Mucosa of descending colon (tissue), 3 donors: ENCODE data around the gene VKORC1L1. TPM values are rescaled to one million over a fixed set of nuclear protein-coding genes. Genes with fewer than 3 reads are reported as not detected.
"Not testable (repeated sequence)": the region's sequence is repeated elsewhere in the genome, so short reads cannot be mapped to it uniquely, and the experiment has no call there.

Experiments
- ATAC-seq: fragments of 200-7000 bp; cut with Tn5 transposase; one replicate; pipeline ENCODE4 v1.9.1; 2020; ENCODE audit warnings: mild to moderate bottlenecking, moderate library complexity
- DNase-seq, 3 donors: peaks; one replicate each; pipeline ENCODE4 v3.0.0-alpha.2; 2020
- H3K36me3 ChIP-seq: fragments of 200-600 bp; one replicate; pipeline ENCODE4 v1.8.0; 2021; ENCODE audit warnings: low read depth, mild to moderate bottlenecking
- H3K4me1 ChIP-seq: fragments of 200-600 bp; one replicate; pipeline ENCODE4 v1.8.0; 2021; ENCODE audit warnings: low read depth, mild to moderate bottlenecking
- H3K4me3 ChIP-seq: fragments of 200-600 bp; one replicate; pipeline ENCODE4 v1.8.0; 2021; ENCODE audit warnings: mild to moderate bottlenecking
- H3K9me3 ChIP-seq: fragments of 200-600 bp; one replicate; pipeline ENCODE4 v1.8.0; 2021; ENCODE audit warnings: mild to moderate bottlenecking
- intact Hi-C, 2 donors: fragments of 100-400 bp; cut with DNase I in 1 of 2; cut with micrococcal nuclease in 1 of 2; formaldehyde crosslinking; loops; one replicate each; pipeline versions ENCODE4 v1.11.0 to v1.11.1; 2022; cut with DNase I, micrococcal nuclease
- total RNA-seq, 3 donors: library from RNA; stranded (reverse); fragmentation: NEBNext Ultra II Directional in 2 of 3; extraction: Animal tissue kit (Norgen Biotek cat#: 25700) in 2 of 3; gene quantifications; one replicate each; pipeline versions ENCODE4 v1.2.1 to v1.2.4, GENCODE V29; 2021 to 2023
- TF ChIP-seq, protein P1 (sequence below): fragments of 200-600 bp; IDR thresholded peaks from one replicate; pipeline ENCODE4 v1.8.0; 2022; ENCODE audit warnings: antibody characterized with exemption, mild to moderate bottlenecking
- donor health status: DM: no; HTN: no; CAD: no; lungs with moderate emphysema.
- donor health status: DM: no; HTN: no; CAD: no.
- donor health status: DM: no; HTN: yes; CAD: no.

The VKORC1L1 gene
- total RNA-seq, 3 donors from 2014 or later, result 18.0 to 25.6 (median 22.2) TPM

DNA sequence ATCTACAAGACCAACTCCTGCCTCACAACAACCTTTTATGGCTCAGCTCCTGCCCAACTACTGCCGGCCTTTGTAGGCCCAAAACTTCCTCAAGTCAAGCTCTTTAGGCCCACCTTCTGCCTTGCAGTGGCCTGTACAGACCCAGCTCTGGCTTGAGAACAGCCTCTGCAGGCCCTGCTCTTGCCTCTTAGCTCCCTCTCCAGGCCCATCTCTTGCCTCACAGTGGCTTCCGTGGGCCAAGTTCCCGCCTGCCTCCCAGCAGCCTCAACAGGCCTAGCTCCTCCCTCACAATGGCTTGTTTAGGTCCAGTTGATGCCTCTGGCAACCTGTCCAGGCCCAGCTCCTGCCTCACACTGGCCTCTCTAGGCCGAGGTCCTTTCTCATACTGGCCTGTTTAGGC, 32.4 kb upstream of the VKORC1L1 start:
- intact Hi-C loops, result no loop called here
- no peak for DNase-seq

DNA sequence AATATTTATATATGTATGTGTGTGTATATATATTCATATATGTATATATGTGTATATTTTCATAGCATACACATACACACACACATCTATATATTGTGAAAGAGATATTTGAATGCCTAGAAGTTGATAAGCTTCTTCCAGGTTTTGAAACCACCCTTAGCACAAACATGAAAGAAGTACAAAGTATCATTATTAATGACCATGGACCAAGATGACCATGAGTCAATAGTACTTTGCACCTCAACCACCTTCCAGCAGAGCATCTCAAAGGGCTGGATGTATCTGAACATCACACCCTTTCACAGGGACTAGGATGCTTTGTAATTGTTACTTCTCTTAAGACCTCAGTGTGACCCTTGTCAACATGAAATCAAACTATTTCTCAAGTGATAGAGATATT, 29.3 kb upstream of the VKORC1L1 start:
- H3K9me3 ChIP-seq, H3K4me3 ChIP-seq, H3K36me3 ChIP-seq, H3K4me1 ChIP-seq, DNase-seq, ATAC-seq, intact Hi-C loops: not testable (repeated sequence)

More for the DNA sequence above, 32.4 kb upstream of the VKORC1L1 start:
- no peaks in the 10 kb centered on the region for H3K4me1 ChIP-seq
- TF ChIP-seq, protein P1, sequence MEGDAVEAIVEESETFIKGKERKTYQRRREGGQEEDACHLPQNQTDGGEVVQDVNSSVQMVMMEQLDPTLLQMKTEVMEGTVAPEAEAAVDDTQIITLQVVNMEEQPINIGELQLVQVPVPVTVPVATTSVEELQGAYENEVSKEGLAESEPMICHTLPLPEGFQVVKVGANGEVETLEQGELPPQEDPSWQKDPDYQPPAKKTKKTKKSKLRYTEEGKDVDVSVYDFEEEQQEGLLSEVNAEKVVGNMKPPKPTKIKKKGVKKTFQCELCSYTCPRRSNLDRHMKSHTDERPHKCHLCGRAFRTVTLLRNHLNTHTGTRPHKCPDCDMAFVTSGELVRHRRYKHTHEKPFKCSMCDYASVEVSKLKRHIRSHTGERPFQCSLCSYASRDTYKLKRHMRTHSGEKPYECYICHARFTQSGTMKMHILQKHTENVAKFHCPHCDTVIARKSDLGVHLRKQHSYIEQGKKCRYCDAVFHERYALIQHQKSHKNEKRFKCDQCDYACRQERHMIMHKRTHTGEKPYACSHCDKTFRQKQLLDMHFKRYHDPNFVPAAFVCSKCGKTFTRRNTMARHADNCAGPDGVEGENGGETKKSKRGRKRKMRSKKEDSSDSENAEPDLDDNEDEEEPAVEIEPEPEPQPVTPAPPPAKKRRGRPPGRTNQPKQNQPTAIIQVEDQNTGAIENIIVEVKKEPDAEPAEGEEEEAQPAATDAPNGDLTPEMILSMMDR, result no peak
- no peak for ATAC-seq
- no peaks in the 10 kb centered on the region for H3K9me3 ChIP-seq
- H3K4me3 ChIP-seq, result no peak overlapping the region
- H3K36me3 ChIP-seq, result no peaks in the 10 kb centered on the region

DNA sequence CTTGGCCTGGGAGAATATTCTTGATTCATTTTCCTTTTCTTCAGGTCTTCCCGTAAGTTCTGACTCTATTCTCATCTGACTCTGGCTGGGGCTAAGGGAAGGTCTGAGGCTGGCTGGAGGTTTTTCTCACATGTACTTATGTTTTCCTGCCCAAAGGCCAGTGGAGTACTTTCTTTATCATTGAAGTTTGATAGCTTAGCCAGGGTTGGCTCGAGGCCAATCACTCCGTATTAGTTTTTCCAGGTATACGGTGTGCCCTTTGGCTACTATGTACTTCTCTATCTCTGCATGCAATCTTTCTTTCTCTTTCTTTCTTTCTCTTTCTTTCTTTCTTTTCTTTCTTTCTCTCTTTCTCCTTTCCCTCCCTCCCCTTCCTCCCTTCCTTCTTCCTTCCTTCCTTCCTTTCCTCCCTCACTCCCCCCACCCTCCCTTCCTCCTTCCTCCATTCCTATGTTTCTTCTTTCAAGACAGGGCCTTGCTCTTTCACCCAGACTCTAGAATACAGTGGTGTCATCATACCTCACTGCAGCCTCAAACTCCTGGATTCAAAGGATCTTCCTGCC, 26.8 kb upstream of the VKORC1L1 start:
- Histone ChIP-seq H3K4me3 (no peak overlapping the region), H3K36me3 (no peaks in the 10 kb centered on the region), H3K4me1 (no peaks in the 10 kb centered on the region), H3K9me3 (no peaks in the 10 kb centered on the region)
- intact Hi-C loops, result no loop called here
- DNase-seq, result peak in 1 of 3 donors; percentile 20
- no peak for ATAC-seq
- TF ChIP-seq, protein P1, result no peak

DNA sequence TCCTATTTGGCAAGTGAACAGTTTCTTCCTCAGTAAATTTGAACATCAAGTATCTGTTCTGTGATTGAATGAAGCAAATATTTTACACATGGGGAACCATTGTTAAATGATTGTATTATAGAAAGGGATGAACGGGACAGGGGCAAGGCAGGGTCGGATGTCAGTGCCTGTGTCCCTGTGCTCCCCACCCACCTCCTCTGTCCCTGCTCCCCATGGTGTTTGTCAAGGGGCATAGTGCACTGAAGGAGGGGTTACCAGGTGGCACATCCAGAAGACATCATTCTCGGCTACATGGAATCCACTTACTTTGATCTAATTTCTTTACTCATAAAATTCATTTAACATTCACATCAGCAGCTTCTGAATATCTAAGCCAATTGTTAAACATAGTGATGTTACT, 19.4 kb upstream of the VKORC1L1 start:
- H3K4me3 ChIP-seq, H3K36me3 ChIP-seq, H3K4me1 ChIP-seq, H3K9me3 ChIP-seq, ATAC-seq, DNase-seq, intact Hi-C loops: not testable (repeated sequence)

DNA sequence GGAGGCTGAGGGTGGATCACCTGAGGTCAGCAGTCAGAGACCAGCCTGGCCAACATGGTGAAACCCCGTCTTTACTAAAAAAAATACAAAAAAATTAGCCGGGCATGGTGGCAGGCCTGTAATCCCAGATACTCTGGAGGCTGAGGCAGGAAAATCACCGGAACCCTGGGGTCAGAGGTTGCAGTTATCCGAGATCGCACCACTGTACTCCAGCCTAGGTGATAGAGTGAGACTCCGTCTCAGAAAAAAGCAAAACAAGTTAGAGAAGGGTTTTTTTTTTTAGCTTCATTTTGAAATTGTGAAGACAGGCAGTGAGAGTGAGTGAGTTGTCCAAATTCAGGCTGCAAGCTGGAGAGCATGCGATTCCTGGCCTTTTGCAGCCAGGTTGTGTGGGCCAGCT, 19.0 kb upstream of the VKORC1L1 start:
- intact Hi-C loops, ATAC-seq, H3K4me1 ChIP-seq, DNase-seq, H3K36me3 ChIP-seq, H3K9me3 ChIP-seq, H3K4me3 ChIP-seq: not testable (repeated sequence)

DNA sequence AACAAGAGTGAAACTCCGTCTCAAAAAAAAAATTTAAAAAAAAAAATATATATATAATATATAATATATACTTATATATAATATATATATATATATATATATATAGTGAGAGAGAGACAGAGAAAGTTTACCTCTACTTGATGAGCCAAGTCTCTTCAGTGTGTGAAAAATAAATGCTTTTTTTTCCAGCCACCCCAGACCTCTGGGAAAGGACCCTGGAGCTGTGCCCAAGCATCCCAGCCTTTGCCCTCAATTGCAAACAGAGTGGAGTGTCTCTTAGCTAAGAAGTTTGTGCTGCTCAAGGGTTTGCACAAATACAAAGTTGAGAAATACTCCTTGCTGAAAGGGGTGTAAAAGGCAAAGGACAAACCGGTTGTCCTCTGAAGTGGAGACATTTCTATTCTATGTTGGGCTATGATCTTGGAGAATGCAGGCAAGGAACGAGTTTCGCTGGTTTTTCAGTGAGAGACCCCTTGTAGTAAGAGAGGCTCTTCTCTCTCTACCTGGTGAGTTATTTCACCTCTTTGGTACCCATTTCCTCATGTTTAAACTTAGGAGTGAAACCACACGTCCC, 15.5 kb upstream of the VKORC1L1 start:
- DNase-seq, H3K4me1 ChIP-seq, H3K9me3 ChIP-seq, intact Hi-C loops, H3K36me3 ChIP-seq, ATAC-seq, H3K4me3 ChIP-seq: not testable (repeated sequence)

DNA sequence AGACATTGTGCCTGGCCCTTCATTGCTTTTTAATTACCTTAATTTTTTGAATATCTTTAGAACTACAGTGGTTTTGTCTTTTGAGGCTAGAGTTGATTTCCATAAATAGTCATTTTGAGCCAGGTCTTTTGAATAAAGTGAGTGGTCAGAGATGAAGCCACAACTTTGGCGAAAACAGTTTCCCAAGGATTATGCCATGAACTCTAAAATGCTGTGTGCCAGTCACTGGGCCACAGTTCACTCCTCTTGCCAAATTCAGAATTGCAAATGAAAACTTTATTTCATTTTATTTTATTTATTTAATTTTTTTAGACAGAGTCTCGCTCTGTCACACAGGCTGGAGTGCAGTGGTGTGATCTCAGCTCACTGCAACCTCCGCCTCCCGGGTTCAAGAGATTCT, 14.2 kb upstream of the VKORC1L1 start:
- H3K4me3 ChIP-seq, DNase-seq, intact Hi-C loops, H3K9me3 ChIP-seq, ATAC-seq, H3K4me1 ChIP-seq, H3K36me3 ChIP-seq: not testable (repeated sequence)

DNA sequence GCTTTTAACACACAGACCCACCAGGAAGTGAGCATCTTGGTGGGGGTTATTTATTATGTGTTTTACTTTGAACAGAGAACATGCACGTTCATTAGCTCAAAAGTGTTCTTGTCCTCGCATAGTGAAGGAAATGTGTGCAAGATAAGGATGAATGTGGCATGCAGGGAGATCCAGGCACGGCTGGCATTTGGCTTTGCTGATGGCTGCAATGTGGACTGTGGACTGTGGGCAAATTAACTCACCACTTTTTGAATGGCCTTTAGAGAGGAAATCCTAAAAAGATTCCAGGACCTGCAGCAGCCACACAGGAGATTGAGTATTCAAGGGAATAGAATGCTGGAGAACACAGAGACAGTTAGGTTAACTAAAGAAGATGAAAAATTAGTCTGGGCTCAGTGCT, 6.6 kb upstream of the VKORC1L1 start:
- H3K4me1 ChIP-seq, DNase-seq, H3K4me3 ChIP-seq, ATAC-seq, H3K36me3 ChIP-seq, H3K9me3 ChIP-seq, intact Hi-C loops: not testable (repeated sequence)

DNA sequence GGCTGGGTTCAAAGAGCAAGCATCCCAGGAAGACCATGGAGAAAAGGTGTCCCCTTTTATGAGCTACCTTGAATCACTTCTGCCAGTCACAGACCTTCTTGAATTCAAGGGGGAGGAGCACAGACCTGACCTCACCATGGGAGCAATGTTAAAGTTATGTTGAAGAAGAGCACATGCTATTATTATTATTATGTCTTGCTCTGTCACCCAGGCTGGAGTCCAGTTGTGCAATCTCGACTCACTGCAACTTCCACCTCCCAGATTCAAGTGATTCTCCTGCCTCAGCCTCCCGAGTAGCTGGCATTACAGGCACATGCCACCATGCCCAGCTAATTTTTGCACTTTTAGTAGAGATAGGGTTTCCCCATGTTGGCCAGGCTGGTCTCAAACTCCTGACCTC, 5.2 kb upstream of the VKORC1L1 start:
- H3K36me3 ChIP-seq, H3K9me3 ChIP-seq, DNase-seq, H3K4me3 ChIP-seq, H3K4me1 ChIP-seq, intact Hi-C loops, ATAC-seq: not testable (repeated sequence)

DNA sequence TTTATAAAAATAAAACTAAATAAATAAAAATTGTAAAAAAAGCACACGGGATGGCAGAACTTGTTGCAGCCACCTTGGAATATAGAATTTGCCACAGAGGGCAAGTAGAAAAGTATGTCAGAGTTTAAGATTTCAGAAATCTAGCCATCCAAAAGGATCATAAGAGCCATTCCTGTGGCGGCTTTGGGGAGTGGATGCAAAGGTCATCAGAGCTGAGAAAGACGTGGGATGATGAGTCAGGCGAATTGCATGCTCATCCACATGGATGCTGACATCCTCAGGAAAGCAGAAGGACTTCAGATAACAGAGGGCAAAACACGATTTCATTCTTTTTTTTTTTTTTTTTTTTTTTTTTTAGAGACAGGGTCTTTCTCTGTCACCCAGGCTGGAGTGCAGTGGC, 3.6 kb upstream of the VKORC1L1 start:
- H3K4me3 ChIP-seq, intact Hi-C loops, H3K4me1 ChIP-seq, DNase-seq, ATAC-seq, H3K9me3 ChIP-seq, H3K36me3 ChIP-seq: not testable (repeated sequence)

DNA sequence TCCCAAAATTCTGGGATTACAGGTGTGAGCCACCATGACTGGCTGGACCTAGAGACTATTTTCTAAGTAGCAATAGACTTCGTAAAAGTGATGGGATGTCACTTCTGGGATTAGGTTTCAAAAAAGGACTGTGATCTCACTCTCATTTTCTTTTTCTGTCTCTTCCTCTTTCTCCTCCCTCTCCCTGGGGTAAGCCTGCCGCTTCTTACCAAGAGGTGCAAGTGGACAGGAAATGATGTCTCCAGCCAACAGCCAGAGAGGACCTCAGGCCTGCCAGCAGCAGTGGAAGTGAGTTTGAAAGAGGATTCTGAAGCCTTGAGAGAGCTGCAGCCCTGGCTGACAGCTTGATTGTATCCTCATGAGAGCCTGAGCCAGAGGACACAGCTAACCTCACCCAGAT, 1.4 kb upstream of the VKORC1L1 start:
- intact Hi-C loops, H3K4me3 ChIP-seq, H3K36me3 ChIP-seq, ATAC-seq, H3K9me3 ChIP-seq, DNase-seq, H3K4me1 ChIP-seq: not testable (repeated sequence)

DNA sequence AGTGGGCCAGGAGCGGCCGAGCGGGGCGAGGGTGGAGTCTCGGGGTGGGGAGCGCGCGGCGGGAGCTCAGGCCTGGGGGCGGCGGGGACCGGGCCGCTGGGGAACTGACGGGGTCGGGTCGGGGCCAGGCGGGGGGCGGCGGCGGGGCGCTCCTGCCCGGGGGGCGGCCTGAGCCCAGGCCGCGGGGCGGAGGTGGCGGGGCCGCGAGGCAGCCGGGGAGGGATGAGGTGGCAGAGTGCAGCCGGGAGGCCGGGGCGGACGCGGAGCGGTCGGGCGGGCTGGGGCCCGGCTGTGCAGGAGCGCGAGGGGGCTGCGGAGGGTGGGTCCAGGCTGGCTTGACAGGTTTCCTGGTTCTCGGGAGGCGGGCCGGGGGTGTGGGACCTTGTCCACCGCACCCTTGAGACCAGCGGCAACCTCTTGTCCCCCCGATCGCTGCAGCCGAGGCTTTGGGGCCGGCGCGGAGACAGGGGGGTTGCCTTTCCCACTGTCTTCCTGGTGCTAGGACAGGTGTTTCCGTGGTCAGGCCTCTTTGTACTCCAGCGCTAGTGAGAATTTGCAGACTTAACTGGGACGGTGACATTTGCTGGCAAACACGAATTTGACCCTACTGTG, 814 bp downstream of the VKORC1L1 start:
- H3K4me3 ChIP-seq, result peak overlapping the region; percentile 74
- H3K9me3 ChIP-seq, H3K36me3 ChIP-seq, intact Hi-C loops, H3K4me1 ChIP-seq: not testable (repeated sequence)
- peak; percentile 39 for ATAC-seq
- DNase-seq, result peak; percentile 40 to 71 (median 69)
